HG03354 (cell line): Measurements from ENCODE around the gene PLEKHM2.

ENCODE experiments used
- ATAC-seq: cut with Tn5 transposase; IDR thresholded peaks from one replicate; pipeline ENCODE4 v1.9.1; 2021; ENCODE audit warnings: mild to moderate bottlenecking; ENCODE audit not compliant: unreplicated experiment, poor library complexity, severe bottlenecking

PLEKHM2 gene

DNA sequence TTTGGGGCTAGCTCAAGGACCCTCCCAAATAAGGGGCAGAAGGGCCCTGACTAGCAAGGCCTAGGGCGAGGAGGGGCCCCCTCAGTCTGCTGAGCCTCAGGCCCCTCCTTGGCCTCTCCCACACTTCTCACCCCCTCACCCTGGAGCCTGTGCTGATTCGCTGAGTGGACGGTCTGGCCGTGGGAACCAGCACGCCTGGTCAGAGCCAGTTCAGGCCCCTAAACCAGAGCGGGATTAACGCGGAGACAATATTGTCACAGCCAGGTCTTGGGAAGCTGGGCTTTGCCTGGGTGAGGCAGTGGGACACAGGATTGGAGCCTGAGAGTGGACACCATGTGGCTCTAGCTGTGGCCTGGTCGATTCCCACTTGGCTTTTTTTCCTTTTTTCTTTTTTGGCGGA, 69.7 kb downstream of the PLEKHM2 start:
- ATAC-seq, result no peak

- no peak for ATAC-seq
Measured at GRCh38 chr1:15755021-15755645, 71.0 kb downstream of the PLEKHM2 start.

DNA sequence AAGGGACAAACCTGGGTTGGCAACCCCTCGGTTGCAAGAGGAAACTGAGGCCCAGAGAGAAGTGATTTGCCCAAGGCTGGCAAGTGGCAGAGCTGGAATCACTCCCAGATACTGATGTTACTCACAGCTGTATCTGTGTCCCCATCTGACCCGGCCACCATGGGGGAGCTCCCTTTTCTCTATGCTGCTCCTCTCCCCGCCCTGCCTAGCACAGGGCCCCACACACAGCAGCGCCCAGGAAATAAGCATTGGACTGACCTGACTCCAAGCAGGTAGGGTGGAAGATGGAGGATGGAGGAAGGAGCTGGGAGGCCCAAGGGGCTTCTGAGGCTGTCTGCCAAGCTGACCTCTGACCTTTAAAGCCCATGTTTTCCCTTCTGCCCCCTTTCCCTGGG, 71.5 kb downstream of the PLEKHM2 start:
- no peak for ATAC-seq

GRCh38 chr1:15756143-15757015, 72.3 kb downstream of the PLEKHM2 start:
- ATAC-seq, result no peak

DNA sequence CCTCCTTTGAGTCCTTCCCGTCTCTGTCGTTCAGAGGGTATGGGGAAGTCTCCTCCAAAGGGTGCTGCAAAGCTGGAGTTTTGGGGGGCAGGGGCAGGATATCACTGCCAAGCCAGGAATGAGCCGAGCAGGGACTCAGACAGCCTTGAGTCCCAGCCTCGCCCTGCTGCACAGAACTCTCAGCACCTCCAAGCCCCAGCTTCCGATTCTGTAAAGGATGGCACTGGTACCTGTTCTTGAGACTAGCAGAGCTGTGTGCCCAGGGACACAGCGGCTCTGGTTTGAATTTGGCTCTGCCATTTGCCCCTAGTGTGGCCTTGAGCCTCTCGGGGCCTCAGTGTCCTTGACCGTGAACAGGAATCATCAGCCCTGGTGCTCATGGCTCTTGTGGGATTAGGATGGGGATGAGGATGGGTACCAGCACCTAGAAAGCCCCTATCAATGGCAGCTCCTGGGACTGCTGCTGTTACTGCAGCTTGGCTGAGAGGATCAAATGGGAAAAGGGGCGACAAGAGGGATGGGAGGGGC, 73.0 kb downstream of the PLEKHM2 start:
- no peak for ATAC-seq

DNA sequence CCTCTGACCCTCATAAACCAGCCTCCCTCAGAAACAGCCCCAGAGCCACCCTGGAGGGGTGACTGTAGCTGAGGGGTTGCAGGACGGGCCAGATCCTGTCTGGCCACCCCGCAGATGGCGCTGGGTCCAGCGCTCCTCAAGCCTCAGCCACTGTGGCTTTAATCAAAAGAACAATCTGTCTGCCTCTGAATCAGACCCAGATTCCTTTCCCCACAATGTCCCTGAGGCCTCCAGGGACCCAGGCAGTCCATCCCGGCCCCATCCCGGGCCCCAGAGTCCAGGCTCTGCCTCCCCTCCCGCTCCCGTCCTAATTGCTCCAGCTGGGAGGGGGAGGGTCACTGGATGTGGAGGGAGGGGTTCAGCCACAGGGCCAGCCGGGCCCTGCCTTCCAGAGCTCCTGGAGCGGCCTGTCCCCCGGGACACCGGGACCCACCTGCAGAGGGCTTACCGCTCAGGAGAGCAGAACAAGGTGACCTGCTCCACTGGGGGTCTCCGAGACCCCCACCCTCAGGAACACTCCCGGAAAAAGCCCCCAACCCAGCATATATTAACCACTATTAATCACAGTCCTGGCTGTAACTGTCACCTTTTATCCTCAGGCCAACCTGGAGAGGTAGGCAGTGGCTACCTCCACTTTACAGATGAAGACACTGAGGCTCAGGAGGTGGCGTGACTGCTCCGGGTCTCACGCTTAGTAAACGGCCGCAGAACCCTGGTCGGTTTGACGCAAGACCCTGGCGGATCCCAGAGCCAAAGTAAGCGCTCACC, 73.6 kb downstream of the PLEKHM2 start:
- ATAC-seq, result no peak

DNA sequence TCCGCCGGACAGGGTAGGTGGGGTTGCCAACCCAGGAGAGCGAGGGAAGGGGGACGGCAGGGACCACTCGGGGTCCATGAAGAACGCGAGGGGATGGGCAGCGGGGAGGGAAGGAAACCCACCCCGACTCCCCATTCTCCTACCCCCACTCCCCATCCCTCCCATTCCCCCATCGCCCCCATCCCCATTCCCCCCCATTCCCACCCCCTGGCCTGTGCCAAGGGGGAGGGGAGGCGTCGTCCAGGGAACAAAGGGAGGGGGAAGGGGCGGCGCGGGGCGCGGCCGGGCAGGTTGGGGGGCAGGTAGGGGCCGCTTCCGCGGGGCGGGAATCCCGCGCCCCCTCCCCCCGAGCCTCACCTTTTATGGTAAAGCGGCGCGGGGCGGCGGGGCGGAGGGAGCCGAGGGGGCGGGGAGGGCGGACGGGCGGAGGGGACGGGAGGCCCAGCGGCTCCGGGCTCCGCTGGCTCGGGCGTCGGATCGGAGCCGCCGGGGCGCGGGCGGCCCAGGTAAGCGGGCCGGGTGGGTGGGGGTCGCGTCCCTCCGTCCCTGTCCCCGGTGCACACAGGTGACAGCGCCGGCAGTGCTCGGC, 74.3 kb downstream of the PLEKHM2 start, which contains the start of gene FBLIM1:
FBLIM1 (plus strand) TSS at position 453 of the 589 bp plus-strand sequence. CDS start 6,189 bp downstream, outside the sequence.
- ATAC-seq, result no peak

DNA sequence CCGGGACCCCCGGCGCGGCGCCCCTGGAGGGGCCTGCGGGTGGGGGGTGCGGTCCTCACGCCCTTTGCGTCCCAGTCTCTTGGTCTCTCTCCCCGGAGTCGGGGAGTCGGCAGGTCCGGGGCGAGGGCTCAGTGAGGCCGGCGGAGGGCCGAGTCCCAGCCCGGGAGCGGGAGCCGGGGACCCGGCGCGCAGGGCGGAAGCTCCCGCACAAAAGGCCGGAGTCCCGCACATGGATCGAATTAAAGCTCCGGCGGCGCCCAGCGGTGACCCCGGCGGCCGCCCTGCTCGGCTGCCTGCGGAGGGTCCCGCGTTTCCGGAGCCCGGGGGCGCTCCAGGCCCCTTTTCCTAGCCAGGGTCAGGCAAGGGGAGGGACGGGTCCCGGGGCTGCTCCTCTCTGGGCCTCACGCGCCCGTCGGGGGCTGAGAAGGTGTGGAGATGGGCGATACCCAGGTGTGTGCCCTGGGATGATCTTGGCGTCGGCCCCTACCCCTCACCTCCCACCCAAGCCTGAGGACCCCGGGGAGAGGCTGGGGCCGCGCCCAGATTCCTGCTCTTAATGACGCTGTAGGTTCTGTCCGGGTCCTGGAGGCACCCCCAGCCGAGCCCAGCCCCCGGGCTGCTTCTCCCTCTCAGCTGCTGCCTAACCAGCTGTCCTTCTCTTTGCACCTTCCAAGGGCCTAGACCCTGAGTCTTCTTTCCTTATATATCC, 75.0 kb downstream of the PLEKHM2 start:
- ATAC-seq, result no peak

GRCh38 chr1:15760520-15761211, 76.5 kb downstream of the PLEKHM2 start:
- ATAC-seq, result no peak

- ATAC-seq, result no peak
Measured at GRCh38 chr1:15761366-15762128, 77.4 kb downstream of the PLEKHM2 start.

- ATAC-seq, result no peak
Measured at GRCh38 chr1:15762546-15762945, 78.4 kb downstream of the PLEKHM2 start.

DNA sequence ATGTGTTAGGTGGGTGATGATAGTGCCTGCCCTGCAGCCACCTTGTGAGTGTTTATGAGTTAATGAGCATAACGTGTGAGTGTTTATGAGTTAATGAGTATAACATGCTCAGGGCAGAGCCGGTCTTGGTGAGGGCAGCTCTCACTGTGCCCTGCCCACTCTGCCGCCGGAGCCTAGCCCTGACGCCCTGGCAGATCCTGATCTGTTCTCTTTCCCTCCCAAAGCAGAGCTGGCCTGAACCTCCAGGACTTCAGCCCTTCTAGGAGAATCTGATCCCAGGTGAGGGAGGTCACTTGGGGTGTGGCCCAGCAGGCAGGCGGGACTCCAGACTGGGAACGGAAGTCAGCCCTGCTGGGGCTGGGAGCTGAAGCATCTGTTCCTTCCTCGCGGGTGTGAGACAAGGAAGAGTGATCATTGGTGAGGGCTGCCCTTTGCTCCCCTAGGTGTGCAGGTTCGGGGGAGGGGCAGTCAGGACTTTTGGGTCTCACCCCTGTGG, 80.2 kb downstream of the PLEKHM2 start:
- no peak for ATAC-seq

- no peak for ATAC-seq
Measured at GRCh38 chr1:15764890-15765289, 80.8 kb downstream of the PLEKHM2 start.

- no peak for ATAC-seq
Measured at GRCh38 chr1:15765495-15766194, 81.5 kb downstream of the PLEKHM2 start.

- ATAC-seq, result no peak
Measured at GRCh38 chr1:15767941-15768340, 83.8 kb downstream of the PLEKHM2 start.

- no peak for ATAC-seq
Measured at GRCh38 chr1:15768388-15768787, 84.3 kb downstream of the PLEKHM2 start.

DNA sequence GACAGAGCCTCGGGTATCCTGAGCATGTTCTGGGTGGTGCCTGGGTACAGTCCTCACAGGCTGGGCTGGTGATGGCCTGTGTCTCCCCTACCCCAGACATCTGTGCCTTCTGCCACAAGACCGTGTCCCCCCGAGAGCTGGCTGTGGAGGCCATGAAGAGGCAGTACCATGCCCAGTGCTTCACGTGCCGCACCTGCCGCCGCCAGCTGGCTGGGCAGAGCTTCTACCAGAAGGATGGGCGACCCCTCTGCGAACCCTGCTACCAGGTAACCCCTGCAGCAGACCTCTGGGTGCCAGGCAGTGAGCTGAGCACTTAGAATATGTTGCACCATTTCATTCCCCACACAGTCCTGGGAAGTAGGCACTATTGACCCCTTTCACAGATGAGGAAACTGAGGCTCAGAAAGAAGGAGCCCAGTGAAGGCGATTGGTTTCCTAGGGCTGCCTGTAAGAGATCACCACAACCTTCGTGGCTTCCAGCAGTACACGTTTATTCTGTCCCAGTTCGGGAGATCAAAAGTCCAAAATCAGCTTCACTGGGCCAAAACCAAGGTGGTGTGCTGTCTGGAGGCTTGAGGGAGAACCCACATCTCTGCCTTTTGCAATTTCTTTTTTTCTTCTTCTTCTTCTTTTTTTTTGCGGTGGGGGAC, 86.3 kb downstream of the PLEKHM2 start:
- ATAC-seq, result no peak
